ENCODE measurements around the gene SUSD6. TPM values are rescaled to one million over a fixed set of nuclear protein-coding genes. Genes with fewer than 3 reads are reported as not detected.
"Not testable (repeated sequence)": the region's sequence is repeated elsewhere in the genome, so short reads cannot be mapped to it uniquely, and the experiment has no call there.

SUSD6 gene
- total RNA-seq, 1 experiment from 2014 or later, result 1.4 TPM

DNA sequence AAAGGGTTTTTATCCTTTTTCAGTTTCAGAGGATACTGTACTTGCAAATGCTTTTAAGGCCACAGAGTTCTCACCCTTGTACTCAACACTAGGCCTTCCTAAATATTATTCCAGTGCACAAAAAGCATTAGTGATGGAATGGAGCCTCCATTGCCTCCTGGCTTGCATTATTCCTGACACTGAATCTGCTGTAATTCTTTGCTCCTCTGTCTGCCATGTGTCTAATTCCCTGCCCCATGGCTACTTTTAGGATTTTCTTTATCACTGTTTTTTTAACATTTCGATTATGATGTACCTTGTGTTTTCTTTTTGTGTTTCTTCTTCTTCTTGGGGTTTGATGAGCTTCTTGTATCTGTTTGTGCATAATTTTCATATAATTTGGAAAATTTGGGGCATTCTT, 29.5 kb downstream of the SUSD6 start:
- in situ Hi-C loops (cut with HindIII; ENCODE audit: low sequenced_read_pairs), result no loop called here
- no peak for DNase-seq (ENCODE audit: low spot score)

DNA sequence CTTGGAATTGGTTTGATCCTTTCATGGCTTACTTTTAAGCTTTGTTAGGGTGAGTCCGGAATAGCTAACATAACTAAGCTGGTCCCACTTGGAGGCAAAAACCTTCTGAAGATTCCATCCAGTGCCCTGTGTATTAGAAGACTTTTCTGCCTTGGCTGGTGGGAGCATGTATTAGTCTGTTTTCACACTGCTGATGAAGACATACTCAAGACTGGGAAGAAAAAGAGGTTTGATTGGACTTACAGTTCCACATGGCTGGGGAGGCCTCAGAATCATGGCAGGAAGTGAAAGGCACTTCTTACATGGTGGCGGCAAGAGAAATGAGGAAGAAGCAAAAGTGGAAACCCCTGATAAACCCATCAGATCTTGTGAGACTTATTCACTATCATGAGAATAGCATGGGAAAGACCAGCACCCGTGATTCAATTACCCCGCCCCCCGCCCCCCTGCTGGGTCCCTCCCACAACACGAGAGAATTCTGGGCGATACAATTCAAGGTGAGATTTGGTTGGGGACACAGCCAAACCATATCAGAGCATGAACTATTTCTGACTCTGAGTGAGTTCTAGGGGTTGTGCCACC, 30.9 kb downstream of the SUSD6 start:
- DNase-seq (ENCODE audit: low spot score); in situ Hi-C loops (cut with HindIII; ENCODE audit: low sequenced_read_pairs): not testable (repeated sequence)

DNA sequence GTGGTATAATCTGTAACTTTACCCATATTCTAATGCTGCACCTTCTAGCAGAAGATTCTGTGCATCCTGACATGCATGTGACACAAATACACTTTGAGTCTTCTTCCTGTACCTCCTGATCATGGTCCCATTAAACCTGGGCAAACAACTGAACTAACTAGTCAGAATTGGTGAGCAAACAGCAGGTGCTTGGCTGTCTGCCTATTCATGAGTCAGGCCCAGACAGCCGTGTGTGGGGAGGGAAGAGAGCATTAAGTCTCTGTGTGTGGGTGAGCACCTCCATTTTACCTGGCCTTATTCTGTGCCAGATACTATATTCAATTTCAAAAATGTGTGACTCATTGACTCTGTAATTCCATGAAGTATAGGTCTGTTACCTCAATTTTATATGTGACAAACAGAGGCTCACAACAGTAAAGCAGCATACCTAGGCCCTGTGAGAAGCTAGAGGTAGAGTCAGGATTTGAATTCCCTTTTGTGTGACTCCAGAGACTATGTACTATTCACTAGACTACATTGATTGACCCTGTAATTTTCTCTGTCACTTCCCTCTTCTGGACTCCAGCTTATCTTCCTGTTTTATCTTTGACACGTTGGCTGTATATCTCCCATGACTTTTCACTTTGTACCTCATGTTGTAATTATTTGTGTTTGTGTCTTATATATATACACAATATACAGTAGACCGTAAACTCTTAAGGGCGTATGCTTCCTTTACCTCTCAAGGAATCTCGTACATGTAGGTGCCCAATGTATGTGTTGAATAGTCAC, 32.2 kb downstream of the SUSD6 start:
- in situ Hi-C loops (cut with HindIII; ENCODE audit: low sequenced_read_pairs), result no loop called here
- peak; percentile 92 for DNase-seq (ENCODE audit: low spot score)

DNA sequence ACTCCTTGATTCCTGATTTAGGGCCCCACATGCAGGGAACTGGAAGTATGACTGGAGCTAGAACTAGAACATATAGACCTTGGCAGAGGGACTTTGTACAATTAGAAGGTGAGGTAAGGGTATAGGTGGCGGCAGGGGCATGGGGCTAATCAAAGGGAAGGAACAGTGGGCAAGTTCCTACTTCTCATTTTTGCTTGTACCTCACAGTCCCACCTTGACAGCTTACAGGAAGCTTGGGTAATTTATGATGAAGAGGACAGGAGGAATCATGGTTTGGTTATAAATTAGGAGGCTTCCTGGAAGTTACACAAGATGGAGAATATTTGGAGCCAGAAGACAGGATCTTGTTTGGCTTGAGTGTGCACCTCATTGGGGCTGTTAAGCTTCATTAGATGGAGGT, 33.4 kb downstream of the SUSD6 start:
- in situ Hi-C loops (cut with HindIII; ENCODE audit: low sequenced_read_pairs), result no loop called here

DNA sequence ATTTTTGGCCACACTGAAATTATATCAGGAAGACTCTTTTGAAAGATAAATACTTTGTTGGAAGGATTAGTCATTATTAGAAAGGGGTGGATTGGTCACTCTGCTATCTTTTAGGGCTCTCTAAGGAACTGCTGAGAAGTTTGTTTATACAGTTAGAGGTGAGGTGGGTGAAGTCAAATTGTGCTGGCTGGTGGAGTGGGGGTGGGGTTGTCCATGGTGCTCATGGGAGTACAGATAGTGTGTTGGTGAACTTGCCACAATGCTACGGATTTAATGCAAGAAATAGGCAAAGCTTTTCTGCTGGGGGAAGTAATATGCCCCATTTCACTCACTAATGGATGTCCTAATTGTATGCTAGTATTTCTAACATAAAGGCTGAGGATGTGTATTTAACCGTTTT, 35.8 kb downstream of the SUSD6 start:
- in situ Hi-C loops (cut with HindIII; ENCODE audit: low sequenced_read_pairs), result no loop called here
- no peak for DNase-seq (ENCODE audit: low spot score)

More for the DNA sequence above, 33.4 kb downstream of the SUSD6 start:
- DNase-seq (ENCODE audit: low spot score), result no peak

DNA sequence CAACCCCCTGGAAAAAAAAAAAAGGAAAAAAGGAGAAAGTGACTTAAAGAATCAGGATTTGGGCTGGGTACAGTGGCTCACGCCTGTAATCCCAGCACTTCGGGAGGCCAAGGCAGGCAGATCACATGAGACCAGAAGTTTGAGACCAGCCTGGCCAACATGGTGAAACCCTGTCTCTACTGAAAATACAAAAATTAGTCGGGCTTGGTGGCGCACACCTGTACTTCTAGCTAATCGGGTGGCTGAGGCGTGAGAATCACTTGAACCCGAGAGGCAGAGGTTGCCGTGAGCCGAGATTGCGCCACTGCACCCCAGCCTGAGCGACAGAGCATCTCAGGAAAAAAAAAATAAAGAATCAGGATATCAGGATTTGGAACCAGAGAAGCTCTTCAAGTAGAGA, 36.2 kb downstream of the SUSD6 start:
- DNase-seq (ENCODE audit: low spot score); in situ Hi-C loops (cut with HindIII; ENCODE audit: low sequenced_read_pairs): not testable (repeated sequence)

DNA sequence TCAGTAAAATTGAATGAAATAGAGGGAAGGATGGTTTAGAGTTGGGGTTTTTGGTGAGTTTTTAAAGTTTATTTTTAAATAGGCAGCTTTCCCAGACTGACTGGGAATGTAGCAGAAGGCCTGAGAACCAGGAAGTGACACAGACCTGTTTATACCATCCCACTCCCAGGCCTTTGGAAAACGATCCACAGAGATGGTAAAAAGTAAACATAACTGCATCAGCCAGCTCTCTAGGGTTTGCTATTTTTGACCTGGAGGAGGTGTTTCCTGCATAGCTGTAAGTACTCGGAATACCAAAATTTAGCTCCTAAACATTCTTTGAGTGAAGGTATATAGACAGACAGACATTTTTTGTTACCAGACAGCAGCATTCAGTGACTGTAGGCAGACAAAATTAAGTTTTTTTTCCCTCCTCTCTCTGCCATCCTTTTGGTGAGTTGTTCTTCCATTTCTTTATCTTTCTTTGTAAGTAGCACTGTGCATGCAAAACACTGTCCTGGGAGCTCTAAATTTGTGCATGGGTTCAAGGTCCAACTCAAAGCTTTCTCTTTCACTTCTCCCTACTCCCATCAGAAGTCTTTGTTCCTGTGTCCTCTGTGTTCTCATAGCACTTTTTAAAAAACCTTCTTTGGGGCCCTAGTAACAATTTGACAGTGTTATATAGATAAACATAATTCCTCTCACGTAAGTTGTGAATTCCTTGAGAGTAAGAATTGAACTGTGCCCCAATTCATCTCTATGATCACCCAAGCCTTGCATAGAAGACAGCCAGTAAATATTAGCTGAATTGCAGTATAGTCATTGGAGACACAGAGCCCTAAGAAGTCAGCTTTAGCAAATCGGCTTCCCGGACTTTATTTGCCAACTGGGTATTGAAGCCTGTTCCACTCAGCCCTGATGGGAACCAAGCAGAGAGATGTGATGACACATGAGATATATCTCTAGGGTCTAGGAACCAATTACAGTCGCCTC, 37.4 kb downstream of the SUSD6 start:
- in situ Hi-C loops (cut with HindIII; ENCODE audit: low sequenced_read_pairs), result no loop called here
- peak; percentile 30 for DNase-seq (ENCODE audit: low spot score)

DNA sequence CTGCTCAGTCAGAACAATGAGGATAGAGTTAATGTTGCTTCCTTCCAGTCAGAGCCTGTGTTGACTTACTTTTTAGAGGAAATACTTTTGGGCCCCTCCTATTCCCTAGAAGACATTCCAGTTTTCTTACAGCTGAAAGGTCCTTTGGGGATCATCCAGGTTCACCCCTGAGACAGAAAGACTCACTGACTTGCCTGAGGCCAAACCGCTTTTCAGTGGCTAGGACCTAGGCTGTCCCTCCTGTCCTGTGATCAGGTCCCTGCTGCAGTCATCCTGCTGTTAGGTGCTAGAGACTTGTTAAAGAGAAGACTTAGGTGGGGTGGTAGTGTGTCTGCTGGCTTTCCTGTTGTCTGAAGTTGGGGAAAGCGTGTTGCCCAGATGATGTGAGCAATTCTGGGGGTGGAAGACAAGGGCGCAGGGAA, 39.6 kb downstream of the SUSD6 start:
- in situ Hi-C loops (cut with HindIII; ENCODE audit: low sequenced_read_pairs), result no loop called here
- peak; percentile 26 for DNase-seq (ENCODE audit: low spot score)

DNA sequence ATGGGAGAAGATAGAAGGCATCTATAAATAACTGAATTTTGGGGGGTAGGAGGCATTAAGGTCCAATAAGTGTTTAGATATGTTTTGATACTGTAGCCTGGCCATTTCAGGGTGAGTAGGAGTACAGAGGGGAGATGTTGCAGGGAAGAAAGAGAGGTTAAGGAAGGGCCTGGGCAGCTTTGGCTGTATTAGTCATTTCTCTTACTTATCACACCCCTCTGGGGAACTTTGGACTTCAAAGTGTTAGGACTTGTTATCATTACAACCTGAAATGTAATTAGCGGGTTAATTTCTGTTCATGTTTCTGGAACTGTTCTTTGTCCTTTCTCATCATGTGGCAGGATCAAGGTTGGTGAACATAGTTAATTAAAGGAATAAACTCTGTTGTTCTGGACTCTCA, 40.3 kb downstream of the SUSD6 start:
- in situ Hi-C loops (cut with HindIII; ENCODE audit: low sequenced_read_pairs), result no loop called here
- no peak for DNase-seq (ENCODE audit: low spot score)

DNA sequence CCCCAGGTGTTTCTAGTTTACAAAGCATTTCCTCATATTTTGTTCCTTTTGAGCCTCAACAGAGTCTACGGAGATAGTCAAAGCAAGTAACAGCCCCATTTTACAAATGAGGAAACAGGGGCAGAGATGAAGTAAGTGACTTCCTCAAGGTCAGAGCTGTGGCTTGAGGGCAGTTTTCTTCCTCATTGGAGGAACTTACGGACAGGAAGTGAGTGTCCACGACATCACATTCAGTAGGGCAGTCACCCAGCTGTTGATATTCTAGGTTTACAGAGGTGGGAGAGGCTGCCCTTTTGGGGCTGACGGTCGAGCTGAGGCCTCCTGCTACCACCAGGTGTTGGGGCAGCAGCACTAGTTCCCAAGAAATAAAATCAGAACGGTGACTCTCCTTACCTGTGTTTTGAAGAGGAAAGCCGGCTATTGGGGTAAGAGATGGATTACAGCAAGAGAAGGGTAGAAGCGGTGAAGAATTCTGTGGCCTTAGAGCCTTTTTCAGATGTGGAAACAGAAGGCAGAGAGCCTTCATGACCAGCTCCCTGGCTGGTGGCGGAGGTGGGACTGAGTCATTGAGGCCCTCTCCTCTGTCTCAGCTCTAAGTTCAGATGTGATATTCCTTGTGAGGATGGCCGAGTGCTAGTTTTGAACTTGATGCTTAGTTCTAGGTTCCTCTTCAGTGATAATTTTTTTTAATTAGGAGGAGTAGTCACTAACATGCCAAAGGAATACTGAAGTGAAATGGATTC, 41.7 kb downstream of the SUSD6 start:
- DNase-seq (ENCODE audit: low spot score), result peak; percentile 18
- in situ Hi-C loops (cut with HindIII; ENCODE audit: low sequenced_read_pairs), result no loop called here

DNA sequence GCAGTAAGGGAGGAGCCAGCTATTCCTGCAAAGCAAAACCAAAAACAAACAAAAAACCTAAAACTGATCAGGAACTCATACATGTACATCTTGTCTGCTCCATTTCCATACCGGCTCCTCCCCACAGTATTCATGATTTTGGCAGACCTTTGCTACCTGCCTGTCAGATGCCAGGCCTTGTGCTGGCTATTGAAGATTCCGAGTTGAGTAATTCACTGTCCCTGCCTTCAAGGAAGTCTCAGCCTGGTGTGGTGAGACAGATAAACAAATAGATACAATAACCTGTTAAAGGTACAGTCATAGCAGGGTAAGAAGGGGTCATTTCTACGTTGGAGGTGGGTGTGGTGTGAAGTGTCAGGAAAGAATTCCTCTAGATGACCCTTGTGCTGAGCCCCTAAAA, 42.7 kb downstream of the SUSD6 start:
- DNase-seq (ENCODE audit: low spot score), result peak; percentile 58

DNA sequence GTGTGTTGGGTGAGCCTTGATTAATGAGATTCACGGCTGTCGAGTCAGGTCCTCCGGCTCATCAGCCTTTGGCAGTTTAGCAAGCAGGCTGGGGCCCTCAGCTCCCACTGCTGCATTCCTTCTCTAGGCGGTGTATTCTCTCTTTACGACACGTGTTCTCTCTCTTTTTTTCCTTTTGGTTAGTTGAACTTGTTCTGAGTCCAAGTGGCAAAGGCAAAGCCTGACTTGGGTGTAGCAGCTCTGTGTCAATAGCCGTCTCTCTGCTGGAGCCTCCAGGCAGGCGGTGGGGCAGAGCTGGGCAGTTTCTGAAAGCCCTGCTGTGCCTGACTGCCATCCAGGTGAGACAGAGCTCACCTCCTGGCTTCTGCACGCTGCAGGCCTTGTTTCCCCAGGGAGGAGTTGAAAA, 46.6 kb downstream of the SUSD6 start:
- peak; percentile 60 for DNase-seq (ENCODE audit: low spot score)
- in situ Hi-C loops (cut with HindIII; ENCODE audit: low sequenced_read_pairs), result no loop called here

More for the DNA sequence above, 42.7 kb downstream of the SUSD6 start:
- in situ Hi-C loops (cut with HindIII; ENCODE audit: low sequenced_read_pairs), result no loop called here

DNA sequence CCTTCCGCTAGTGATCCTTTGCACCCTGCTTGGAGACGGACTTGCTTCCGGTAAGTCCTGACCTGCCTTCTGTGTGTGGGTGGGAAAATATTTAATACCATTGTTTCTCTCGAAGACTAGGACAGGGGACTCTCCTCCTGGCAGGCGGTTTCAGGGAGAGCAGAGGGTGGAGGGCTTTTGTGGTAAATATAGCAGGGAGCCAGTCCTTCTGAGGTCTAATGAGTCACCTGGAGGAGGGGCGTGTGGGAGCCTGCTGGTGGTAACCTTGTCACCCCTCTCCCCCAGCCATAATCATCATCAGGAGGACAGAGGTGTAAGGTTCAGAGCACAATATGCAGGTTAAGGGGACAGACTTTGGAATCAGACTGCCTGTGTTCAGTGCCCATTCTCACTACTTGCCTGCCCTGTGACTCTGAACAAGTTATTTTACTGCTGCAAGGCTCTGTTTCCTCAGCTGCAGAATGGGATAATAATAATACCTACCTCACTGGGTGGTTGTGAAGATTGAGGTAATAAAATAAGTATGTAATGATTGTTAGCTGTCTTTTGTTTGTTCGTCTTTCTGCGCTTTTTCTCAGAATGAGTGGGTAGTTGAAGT, 47.4 kb downstream of the SUSD6 start:
- in situ Hi-C loops (cut with HindIII; ENCODE audit: low sequenced_read_pairs), result no loop called here
- DNase-seq (ENCODE audit: low spot score), result no peak

DNA sequence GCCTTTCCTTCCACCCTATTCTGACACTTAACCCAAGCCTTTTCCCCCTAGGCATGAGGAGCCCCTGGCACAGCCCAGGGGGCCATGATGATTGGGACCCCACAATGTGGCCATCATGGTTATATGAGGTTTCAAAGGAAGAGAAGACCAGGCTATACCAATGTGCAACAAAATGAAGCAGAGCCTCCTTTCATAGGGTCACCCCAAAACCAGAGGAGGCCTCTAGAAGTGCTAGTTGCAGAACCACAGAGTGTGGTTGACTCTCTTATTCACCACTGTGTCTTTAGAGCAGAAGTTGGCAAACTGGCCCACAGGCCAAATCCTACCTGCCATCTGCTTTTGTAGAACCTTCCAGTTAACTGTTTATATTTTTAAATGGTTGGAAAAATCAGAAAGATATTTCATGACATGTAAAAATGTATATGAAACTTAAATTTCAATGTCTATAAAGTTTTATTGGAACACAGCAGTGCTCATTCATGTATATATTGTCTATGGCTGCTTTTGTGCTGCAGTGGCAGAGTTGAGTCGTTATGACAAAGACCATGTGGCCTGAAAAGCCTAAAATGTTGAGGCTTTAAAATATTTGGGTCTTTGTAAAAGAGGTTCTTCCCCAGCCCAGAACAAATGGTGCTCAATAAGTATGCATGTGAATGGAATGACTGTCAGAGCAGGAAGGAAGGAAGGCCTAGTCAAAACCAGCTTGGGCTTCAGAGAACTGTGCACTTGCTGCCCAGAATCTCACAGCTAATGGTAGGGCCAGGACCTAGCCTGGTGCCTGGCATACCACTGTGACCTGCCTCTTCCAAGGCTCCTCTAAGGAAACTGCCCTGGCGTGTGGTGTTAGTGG, 49.2 kb downstream of the SUSD6 start:
- no peak for DNase-seq (ENCODE audit: low spot score)
- in situ Hi-C loops (cut with HindIII; ENCODE audit: low sequenced_read_pairs), result no loop called here

DNA sequence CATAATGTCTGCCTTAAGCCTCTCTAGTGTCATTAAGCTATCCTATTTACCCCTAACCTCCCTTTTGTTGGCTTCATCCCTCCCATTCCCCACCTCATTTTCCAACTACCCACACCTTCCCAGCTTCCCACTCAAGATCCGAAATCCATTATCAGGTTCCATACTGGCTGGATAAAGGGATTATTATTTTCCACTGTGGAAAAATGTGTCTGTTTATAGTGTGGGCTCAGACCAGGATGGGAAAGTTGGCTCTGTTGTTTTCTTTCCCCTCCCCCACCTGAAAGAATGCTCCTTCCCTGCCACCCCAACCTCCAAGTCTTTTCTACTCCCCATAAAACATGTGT, 49.8 kb downstream of the SUSD6 start:
- in situ Hi-C loops (cut with HindIII; ENCODE audit: low sequenced_read_pairs), result no loop called here
- DNase-seq (ENCODE audit: low spot score), result no peak

DNA sequence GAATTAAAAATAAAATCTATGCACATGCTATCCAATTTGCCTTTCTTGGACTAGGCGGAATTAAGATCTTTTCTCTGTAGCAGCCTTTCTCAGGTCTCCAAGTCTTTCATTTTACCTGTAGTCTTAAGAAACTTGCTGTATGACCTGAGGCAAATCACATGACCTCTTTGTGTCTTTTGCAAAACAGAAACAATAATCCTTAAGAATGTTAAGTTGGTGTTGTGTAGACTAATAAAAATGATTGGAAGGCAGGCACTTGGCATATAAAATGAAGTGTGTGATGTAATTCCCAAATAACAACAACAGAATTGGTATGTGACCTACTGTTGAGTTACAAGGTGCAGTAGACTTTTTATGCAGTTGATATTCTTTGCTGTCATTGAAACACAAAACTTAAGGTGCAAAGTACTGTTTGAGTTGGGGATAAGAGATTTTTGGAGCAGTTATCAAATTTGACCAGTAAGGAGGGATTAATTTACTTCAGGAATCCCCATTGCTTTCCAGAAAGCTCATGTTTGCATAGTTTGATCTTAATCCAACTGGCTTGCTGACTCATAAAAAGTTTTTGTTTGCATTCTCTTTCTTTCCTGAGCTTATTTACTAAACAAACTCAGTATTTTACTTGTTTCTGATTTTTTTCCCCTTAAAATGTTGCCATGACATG, 51.4 kb downstream of the SUSD6 start:
- in situ Hi-C loops (cut with HindIII; ENCODE audit: low sequenced_read_pairs), result no loop called here
- no peak for DNase-seq (ENCODE audit: low spot score)

DNA sequence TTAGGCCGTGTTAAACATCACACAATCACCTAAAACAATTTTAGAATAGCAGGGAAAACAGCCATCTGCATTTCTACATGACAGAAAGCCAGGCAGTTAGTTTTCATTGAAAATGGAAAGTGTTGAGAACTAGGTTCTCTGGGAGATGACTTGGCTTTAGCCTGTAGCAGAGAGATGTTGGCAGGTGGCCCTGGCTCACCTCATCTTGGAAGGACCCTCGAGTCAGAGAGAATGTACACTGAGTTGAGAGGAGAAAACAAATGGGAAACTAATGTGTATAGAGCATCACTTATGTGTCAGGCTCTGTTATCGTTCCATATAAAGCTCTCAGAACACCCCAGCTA, 51.9 kb downstream of the SUSD6 start:
- in situ Hi-C loops (cut with HindIII; ENCODE audit: low sequenced_read_pairs), result no loop called here
- peak; percentile 35 for DNase-seq (ENCODE audit: low spot score)

DNA sequence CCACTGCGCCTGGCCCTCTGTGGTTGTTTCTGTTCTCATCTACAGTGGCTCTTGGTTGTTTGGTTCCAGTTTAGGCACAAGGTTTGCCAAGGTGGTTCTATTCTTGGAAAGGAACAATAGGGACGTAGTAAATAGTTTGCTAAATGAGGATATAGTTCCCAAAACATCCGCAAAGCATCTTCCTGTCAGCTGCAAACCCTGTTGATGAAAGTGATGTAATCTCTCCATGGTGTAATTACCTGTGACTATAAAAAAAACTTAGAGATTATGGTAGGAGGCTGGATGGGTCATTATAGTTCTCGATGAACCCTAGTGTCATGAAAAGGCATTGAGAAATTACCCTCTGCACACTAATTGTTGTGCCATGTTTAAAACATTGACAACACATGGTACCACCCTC, 52.9 kb downstream of the SUSD6 start:
- in situ Hi-C loops (cut with HindIII; ENCODE audit: low sequenced_read_pairs), result no loop called here
- no peak for DNase-seq (ENCODE audit: low spot score)

Measured in G401 (cell line).